DOHH2 (cell line): ENCODE data around the gene PRX.
"Not testable (repeated sequence)": the region's sequence is repeated elsewhere in the genome, so short reads cannot be mapped to it uniquely, and the experiment has no call there.

Experiments
- H3F3A ChIP-seq: fragments of 200-600 bp; sonication (generic), shearing (Covaris generic); 2 replicates; pipeline ENCODE4 v1.6.0; 2016; ENCODE audit warnings: antibody characterized with exemption, mild to moderate bottlenecking; ENCODE audit not compliant: control insufficient read depth, insufficient read depth
- H3K27ac ChIP-seq: fragments of 200-600 bp; sonication (generic); 2 replicates; pipeline ENCODE4 v1.5.1; 2014; ENCODE audit warnings: low read depth, mild to moderate bottlenecking, low read length, moderate library complexity
- H3K27me3 ChIP-seq: fragments of 200-600 bp; sonication (generic); 2 replicates; pipeline ENCODE4 v1.6.1; 2014; ENCODE audit warnings: mild to moderate bottlenecking, low read length, mixed read lengths; ENCODE audit not compliant: control insufficient read depth
- H3K36me3 ChIP-seq: fragments of 200-600 bp; sonication (generic); 2 replicates; pipeline ENCODE4 v1.6.1; 2014; ENCODE audit warnings: mild to moderate bottlenecking, low read length, moderate library complexity, mixed read lengths; ENCODE audit not compliant: control insufficient read depth
- H3K4me1 ChIP-seq: fragments of 200-600 bp; sonication (generic); 2 replicates; pipeline ENCODE4 v1.6.1; 2014; ENCODE audit warnings: mild to moderate bottlenecking, low read length, mixed read lengths; ENCODE audit not compliant: control insufficient read depth
- H3K4me2 ChIP-seq: fragments of 200-600 bp; sonication (generic); 2 replicates; pipeline ENCODE4 v1.6.0; 2014; ENCODE audit warnings: mild to moderate bottlenecking, low read length, moderate library complexity
- H3K4me3 ChIP-seq: fragments of 200-600 bp; sonication (generic); 2 replicates; pipeline ENCODE4 v1.5.1; 2014; ENCODE audit warnings: mild to moderate bottlenecking, low read length, mixed read lengths
- H3K79me2 ChIP-seq: fragments of 200-600 bp; sonication (generic); 2 replicates; pipeline ENCODE4 v1.6.1; 2014; ENCODE audit warnings: mild to moderate bottlenecking, low read length, mixed read lengths; ENCODE audit not compliant: control insufficient read depth
- H3K9me2 ChIP-seq: fragments of 200-600 bp; sonication (generic); replicated peaks from 2 replicates; pipeline ENCODE4 v1.6.1; 2014; ENCODE audit warnings: mild to moderate bottlenecking, low read length, mixed read lengths; ENCODE audit not compliant: control insufficient read depth
- H3K9me3 ChIP-seq: fragments of 200-600 bp; sonication (generic); 2 replicates; pipeline ENCODE4 v1.6.1; 2014; ENCODE audit warnings: antibody characterized with exemption, low read length, mixed read lengths; ENCODE audit not compliant: control insufficient read depth, insufficient read depth
- H4K20me1 ChIP-seq: fragments of 200-600 bp; sonication (generic); 2 replicates; pipeline ENCODE4 v1.6.0; 2014; ENCODE audit warnings: low read depth, mild to moderate bottlenecking, antibody characterized with exemption, low read length, moderate library complexity; ENCODE audit not compliant: control insufficient read depth, insufficient read depth
- EZH2phosphoT487 ChIP-seq: fragments of 200-600 bp; sonication (generic); IDR thresholded peaks from 2 replicates; pipeline ENCODE4 v1.6.1; 2017; ENCODE audit warnings: borderline replicate concordance, mild to moderate bottlenecking, antibody characterized with exemption, low read length, moderate library complexity, mixed read lengths
- TF ChIP-seq, protein P1 (sequence below): fragments of 200-600 bp; sonication (generic); IDR thresholded peaks from one replicate; pipeline ENCODE4 v1.5.1; 2014; ENCODE audit warnings: antibody characterized with exemption, mild to moderate bottlenecking, low read depth, low read length; ENCODE audit not compliant: poor library complexity, severe bottlenecking

Gene PRX

DNA sequence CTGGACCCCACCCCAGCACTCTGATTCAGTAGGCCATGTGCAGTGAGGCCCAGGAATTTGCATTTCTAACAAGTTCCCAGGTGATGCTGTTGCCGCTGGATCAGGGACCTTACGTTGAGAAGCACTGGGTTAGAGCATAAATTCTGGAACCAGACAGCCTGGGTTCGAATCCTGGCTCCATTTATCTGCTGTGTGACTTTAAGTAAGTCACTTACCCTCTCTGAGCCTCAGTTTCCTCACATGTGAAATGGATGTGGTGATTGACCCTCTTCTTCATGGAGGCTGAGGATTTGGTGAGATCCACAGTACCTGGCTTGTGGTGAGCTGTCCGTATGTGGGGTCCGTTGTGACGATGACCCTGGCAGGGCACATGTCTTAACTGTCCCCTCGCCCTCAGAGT lies 39.1 kb downstream of the PRX start:
- Histone ChIP-seq H3K27ac (no peak overlapping the region), H3K79me2 (no peaks in the 10 kb centered on the region), H3K9me2 (no peaks in the 10 kb centered on the region), H3F3A (no peaks in the 10 kb centered on the region), H3K4me1 (peaks cover 13% of the 10 kb centered on the region), H3K9me3 (no peaks in the 10 kb centered on the region), H3K36me3 (no peaks in the 10 kb centered on the region), H3K4me2 (no peak overlapping the region), H3K4me3 (no peak overlapping the region), H3K27me3 (no peaks in the 10 kb centered on the region), H4K20me1 (no peaks in the 10 kb centered on the region)
- TF ChIP-seq, protein P1, sequence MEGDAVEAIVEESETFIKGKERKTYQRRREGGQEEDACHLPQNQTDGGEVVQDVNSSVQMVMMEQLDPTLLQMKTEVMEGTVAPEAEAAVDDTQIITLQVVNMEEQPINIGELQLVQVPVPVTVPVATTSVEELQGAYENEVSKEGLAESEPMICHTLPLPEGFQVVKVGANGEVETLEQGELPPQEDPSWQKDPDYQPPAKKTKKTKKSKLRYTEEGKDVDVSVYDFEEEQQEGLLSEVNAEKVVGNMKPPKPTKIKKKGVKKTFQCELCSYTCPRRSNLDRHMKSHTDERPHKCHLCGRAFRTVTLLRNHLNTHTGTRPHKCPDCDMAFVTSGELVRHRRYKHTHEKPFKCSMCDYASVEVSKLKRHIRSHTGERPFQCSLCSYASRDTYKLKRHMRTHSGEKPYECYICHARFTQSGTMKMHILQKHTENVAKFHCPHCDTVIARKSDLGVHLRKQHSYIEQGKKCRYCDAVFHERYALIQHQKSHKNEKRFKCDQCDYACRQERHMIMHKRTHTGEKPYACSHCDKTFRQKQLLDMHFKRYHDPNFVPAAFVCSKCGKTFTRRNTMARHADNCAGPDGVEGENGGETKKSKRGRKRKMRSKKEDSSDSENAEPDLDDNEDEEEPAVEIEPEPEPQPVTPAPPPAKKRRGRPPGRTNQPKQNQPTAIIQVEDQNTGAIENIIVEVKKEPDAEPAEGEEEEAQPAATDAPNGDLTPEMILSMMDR, result no peak
- TF ChIP-seq EZH2phosphoT487, result no peak

DNA sequence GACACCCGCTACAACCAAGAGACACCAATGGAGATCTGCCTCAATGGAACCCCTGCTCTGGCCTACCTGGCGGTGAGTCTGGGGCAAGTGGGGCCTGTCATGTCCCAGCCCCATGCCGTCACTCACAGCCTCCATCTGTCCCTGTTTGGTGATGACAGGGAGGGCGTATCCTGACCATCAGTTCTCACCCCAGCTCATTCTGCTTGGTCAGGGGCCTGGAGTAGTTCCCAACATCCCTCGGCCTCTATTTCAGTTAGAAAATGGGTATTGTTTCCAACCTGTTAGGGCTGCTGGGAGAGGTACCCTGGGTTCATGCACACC lies 41.4 kb downstream of the PRX start:
- no peaks in the 10 kb centered on the region for H3K9me2 ChIP-seq

DNA sequence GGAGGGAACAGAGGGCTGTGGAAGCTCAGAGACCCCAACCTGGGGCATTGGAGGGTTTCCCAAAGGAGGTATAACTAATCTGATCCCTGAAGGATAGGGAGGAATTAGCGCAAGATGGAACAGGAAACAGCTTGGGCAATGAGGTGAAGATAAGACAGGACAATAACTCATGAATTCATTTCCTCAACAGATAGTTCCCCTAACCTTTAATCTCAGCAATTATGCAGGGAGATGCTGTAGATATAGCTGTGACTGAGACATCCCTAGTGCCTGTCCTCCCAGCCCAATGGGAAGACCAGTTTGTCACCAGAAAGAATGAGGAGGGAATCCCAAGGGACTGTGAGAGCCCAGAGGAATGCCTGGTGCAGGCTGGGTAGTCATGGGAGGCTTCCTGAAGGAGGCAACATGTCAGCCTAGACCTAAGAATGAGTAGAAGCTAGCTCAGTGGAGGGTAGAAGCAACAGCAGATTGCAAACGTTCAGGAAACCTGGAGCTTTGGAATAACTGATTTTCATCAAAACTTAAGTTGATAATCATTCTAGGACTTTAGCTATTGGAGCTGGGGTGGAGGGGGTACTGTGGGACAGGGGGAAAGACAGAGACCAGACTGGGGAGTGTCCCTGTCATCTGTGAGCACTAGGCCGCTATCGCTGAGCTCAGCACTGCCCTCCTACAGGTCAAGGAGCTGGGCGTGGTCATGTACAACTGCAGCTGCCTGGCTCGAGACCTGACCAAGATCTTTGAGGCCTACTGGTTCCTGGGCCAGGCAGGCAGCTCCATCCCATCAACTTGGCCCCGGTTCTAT lies 42.0 kb downstream of the PRX start:
- Histone ChIP-seq H3K9me2 (no peaks in the 10 kb centered on the region), H3K36me3 (no peaks in the 10 kb centered on the region), H3K27ac (no peak overlapping the region), H3K79me2 (no peaks in the 10 kb centered on the region), H3K4me1 (peaks cover 16% of the 10 kb centered on the region), H4K20me1 (no peaks in the 10 kb centered on the region), H3K4me2 (no peak overlapping the region), H3F3A (no peaks in the 10 kb centered on the region), H3K27me3 (no peaks in the 10 kb centered on the region), H3K9me3 (no peaks in the 10 kb centered on the region), H3K4me3 (no peak overlapping the region)
- TF ChIP-seq EZH2phosphoT487, result no peak
- TF ChIP-seq, protein P1, result no peak

More for the DNA sequence above, 41.4 kb downstream of the PRX start:
- Histone ChIP-seq H3K27ac (no peak overlapping the region), H3K27me3 (no peaks in the 10 kb centered on the region), H3K79me2 (no peaks in the 10 kb centered on the region), H3K4me3 (no peak overlapping the region), H4K20me1 (no peaks in the 10 kb centered on the region), H3K9me3 (no peaks in the 10 kb centered on the region), H3K36me3 (no peaks in the 10 kb centered on the region), H3F3A (no peaks in the 10 kb centered on the region), H3K4me2 (no peak overlapping the region), H3K4me1 (peaks cover 16% of the 10 kb centered on the region)
- TF ChIP-seq, protein P1, result no peak
- no peak for TF ChIP-seq EZH2phosphoT487

DNA sequence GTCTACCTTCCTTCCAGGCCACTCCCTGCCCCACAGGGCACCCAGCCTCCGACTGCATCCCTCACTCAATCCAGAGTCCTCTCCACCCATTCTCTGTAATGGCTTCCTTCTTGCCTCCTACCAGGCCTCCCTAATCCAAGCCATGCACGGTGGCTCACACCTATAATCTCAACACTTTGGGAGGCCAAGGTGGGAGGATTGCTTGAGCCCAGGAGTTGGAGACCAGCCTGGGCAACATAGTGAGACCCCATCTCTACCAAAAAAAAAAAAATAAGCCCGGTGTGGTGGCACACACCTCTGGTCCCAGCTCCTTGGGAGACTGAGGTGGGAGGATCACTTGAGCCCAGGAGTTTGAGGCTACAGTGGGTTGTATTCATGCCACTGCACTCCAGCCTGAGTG lies 42.9 kb downstream of the PRX start:
- H3K27ac ChIP-seq, H3K79me2 ChIP-seq, H3K4me2 ChIP-seq, H3F3A ChIP-seq, H3K36me3 ChIP-seq, H3K9me2 ChIP-seq, H4K20me1 ChIP-seq, H3K9me3 ChIP-seq, H3K4me3 ChIP-seq, H3K27me3 ChIP-seq: not testable (repeated sequence)
- H3K4me1 ChIP-seq, result peaks cover 26% of the 10 kb centered on the region
